K562 (cell line): ENCODE measurements around the gene RYR1. TPM values are rescaled to one million over a fixed set of nuclear protein-coding genes. Genes with fewer than 3 reads are reported as not detected.
A peak's percentile ranks its signal among the peaks of the same experiment; 100 is the strongest.

ENCODE experiments used
- KDM5B ChIP-seq: fragments of 200-600 bp; sonication (generic); IDR thresholded peaks from 2 replicates; pipeline ENCODE4 v1.6.1; 2012; ENCODE audit warnings: low read depth, mild to moderate bottlenecking, moderate library complexity, low read length, control low read depth, inconsistent platforms; ENCODE audit not compliant: insufficient replicate concordance
- NR2C1 ChIP-seq, 2 experiments: fragments of 450-650 bp; IDR thresholded peaks; 2 replicates each; pipeline ENCODE4 v1.6.1; 2017; ENCODE audit warnings: mild to moderate bottlenecking in 2 of 2, antibody characterized with exemption in 1 of 2, inconsistent platforms in 1 of 2, missing compliant biosample characterization in 1 of 2, missing genetic modification characterization in 1 of 2
- NR2C2 ChIP-seq, 2 experiments: fragments of 200-800 bp in 1 of 2; sonication (Bioruptor generic) in 1 of 2; sonication (generic) in 1 of 2; formaldehyde crosslinking in 1 of 2; IDR thresholded peaks; 2 replicates each; pipeline versions ENCODE4 v1.6.1 to v1.8.0; 2016 to 2022; ENCODE audit warnings: mild to moderate bottlenecking in 1 of 2, missing compliant biosample characterization in 1 of 2, missing genetic modification characterization in 1 of 2, missing genetic modification reagents in 1 of 2
- PCBP2 ChIP-seq: fragments of 200-400 bp; formaldehyde crosslinking; IDR thresholded peaks from 2 replicates; pipeline ENCODE4 v1.6.1; 2018; ENCODE audit warnings: low read length, low read depth, mild to moderate bottlenecking, moderate library complexity; ENCODE audit not compliant: poor library complexity, severe bottlenecking
- PTBP1 ChIP-seq: fragments of 200-400 bp; formaldehyde crosslinking; IDR thresholded peaks from 2 replicates; pipeline ENCODE4 v1.6.1; 2017; ENCODE audit warnings: low read depth, low read length
- RAD51 ChIP-seq: fragments of 450-650 bp; IDR thresholded peaks from 2 replicates; pipeline ENCODE4 v1.7.1; 2016; ENCODE audit warnings: low read depth, mild to moderate bottlenecking, borderline replicate concordance
- RBBP5 ChIP-seq: fragments of 200-600 bp; sonication (generic); IDR thresholded peaks from 2 replicates; pipeline ENCODE4 v1.6.1; 2012; ENCODE audit warnings: borderline replicate concordance, mild to moderate bottlenecking, low read length, control low read depth, inconsistent platforms; ENCODE audit not compliant: insufficient read depth, poor library complexity, severe bottlenecking
- SUPT5H ChIP-seq: fragments of 450-650 bp; IDR thresholded peaks from 2 replicates; pipeline ENCODE4 v1.6.1; 2016
- USF2 ChIP-seq: sonication (generic); formaldehyde crosslinking; IDR thresholded peaks from 2 replicates; pipeline ENCODE4 v1.5.0; 2020; ENCODE audit warnings: missing genetic modification reagents
- ZMIZ1 ChIP-seq, 2 experiments: fragments of 150-350 bp in 1 of 2; IDR thresholded peaks; 2 replicates each; pipeline ENCODE4 v1.6.1; 2012 to 2016; ENCODE audit warnings: low read depth in 2 of 2, low read length in 2 of 2, mild to moderate bottlenecking in 1 of 2, moderate library complexity in 1 of 2
- ZNF175 ChIP-seq: fragments of 200-800 bp; sonication (Bioruptor generic); IDR thresholded peaks from 2 replicates; pipeline ENCODE4 v1.6.1; 2016; ENCODE audit warnings: low read depth, mild to moderate bottlenecking, missing genetic modification characterization, missing compliant biosample characterization
- ZNF407 ChIP-seq: fragments of 450-650 bp; IDR thresholded peaks from 2 replicates; pipeline ENCODE4 v1.6.1; 2016; ENCODE audit warnings: low read depth
- polyA plus RNA-seq, 8 experiments: library from polyadenylated mRNA; depleted of rRNA in 4 of 8; stranded (reverse) in 5 of 8; unstranded in 3 of 8; fragments of >200 nt; fragmentation: Nextera tagmentation in 2 of 8; fragmentation: Illumina TruSeq in 1 of 8; extraction: Ambion mirVana in 2 of 8; extraction: Trizol in 1 of 8; gene quantifications; 2 replicates each; pipeline versions ENCODE4 v1.2.1 to v1.2.3, GENCODE V29; 2011 to 2014; ENCODE audit warnings: inconsistent platforms in 1 of 8, missing spikeins in 1 of 8
- total RNA-seq, 7 experiments: library from RNA; depleted of rRNA in 6 of 7; stranded (reverse); fragments of >200 nt in 6 of 7; fragmentation: Illumina TruSeq in 2 of 7; extraction: Trizol in 2 of 7; gene quantifications; 2 replicates each; pipeline versions ENCODE4 v1.2.1 to v1.2.3, GENCODE V29; 2011 to 2021; ENCODE audit warnings: low replicate concordance in 1 of 7

The RYR1 gene
- total and polyA plus RNA-seq, 9 of the 15 experiments (the other 6 are each of a cell fraction or from before 2014, with no cell fraction given) = 0.11 to 7.4 (median 3.7) TPM

- TF ChIP-seq NR2C1 (IDR thresholded peaks at IDR 0.05) (peak; percentile 63; the same call in 1 of the 2 replicates), NR2C1 (tag; IDR thresholded peaks at IDR 0.05) (peak; percentile 67), ZMIZ1 (IDR thresholded peaks at IDR 0.05; ENCODE audit: low read depth in 2 of 2, low read length in 2 of 2) (no peak), RAD51 (no peak), SUPT5H (no peak), KDM5B (no peak), NR2C2 (CRISPR knock-in tag; IDR thresholded peaks at IDR 0.05) (peak; percentile 83; the same call in 1 of the 2 replicates), NR2C2 (tag; IDR thresholded peaks at IDR 0.05) (peak; percentile 89), PCBP2 (no peak), ZNF175 (no peak), RBBP5 (no peak), PTBP1 (no peak), USF2 (CRISPR knock-in tag) (no peak), ZNF407 (no peak)
These were observed 162.8 kb downstream of the RYR1 start (continued) for GRCh38 chr19:38596057-38596981.
